ENCODE data around the gene KRT36. TPM values are rescaled to one million over a fixed set of nuclear protein-coding genes. Genes with fewer than 3 reads are reported as not detected.

Gene KRT36
- total RNA-seq, 1 donor from 2014 or later = not detected

GRCh38 chr17:41522301-41523224 lies 32.9 kb upstream of the KRT36 start:
- no peaks in the 10 kb centered on the region for H3K36me3 Mint-ChIP-seq
- Histone ChIP-seq H3K27ac (no peak overlapping the region), H3K4me2 (no peak overlapping the region), H2AFZ (replicated peaks) (no peak overlapping the region), H3F3A (ENCODE audit: low read depth) (peaks cover 31% of the 10 kb centered on the region), H3K27me3 (no peaks in the 10 kb centered on the region), H3K79me2 (ENCODE audit: low read depth) (peaks cover 24% of the 10 kb centered on the region), H3K9me3 (ENCODE audit: low read depth) (no peaks in the 10 kb centered on the region), H3K36me3 (no peaks in the 10 kb centered on the region), H4K20me1 (ENCODE audit: low read depth) (peaks cover 44% of the 10 kb centered on the region), H3K4me1 (peaks cover 11% of the 10 kb centered on the region), H3K4me3 (no peak overlapping the region), H3K9ac (no peak overlapping the region)
- peaks cover 31% of the 10 kb centered on the region for H3K27me3 Mint-ChIP-seq (ENCODE audit: insufficient read depth, low read depth)
- H3K9me3 Mint-ChIP-seq = peaks cover 2% of the 10 kb centered on the region
- no peak overlapping the region for H3K4me3 Mint-ChIP-seq
- TF ChIP-seq CTCF (IDR thresholded peaks at IDR 0.05) = no peak
- no peak overlapping the region for H3K27ac Mint-ChIP-seq
- peaks cover 8% of the 10 kb centered on the region for H3K4me1 Mint-ChIP-seq
- no peak for DNase-seq (ENCODE audit: low spot score)

GRCh38 chr17:41521574-41522261 lies 32.0 kb upstream of the KRT36 start:
- Histone ChIP-seq H2AFZ (replicated peaks) (no peak overlapping the region), H3K36me3 (no peaks in the 10 kb centered on the region), H3K9me3 (ENCODE audit: low read depth) (no peaks in the 10 kb centered on the region), H3K79me2 (ENCODE audit: low read depth) (peaks cover 15% of the 10 kb centered on the region), H4K20me1 (ENCODE audit: low read depth) (peaks cover 36% of the 10 kb centered on the region), H3K4me1 (peaks cover 10% of the 10 kb centered on the region), H3K9ac (no peak overlapping the region), H3K27ac (no peak overlapping the region), H3F3A (ENCODE audit: low read depth) (peaks cover 31% of the 10 kb centered on the region), H3K27me3 (no peaks in the 10 kb centered on the region), H3K4me2 (no peak overlapping the region), H3K4me3 (no peak overlapping the region)
- Mint-ChIP-seq H3K27ac (no peak overlapping the region), H3K4me1 (peaks cover 5% of the 10 kb centered on the region), H3K36me3 (no peaks in the 10 kb centered on the region), H3K4me3 (no peak overlapping the region), H3K27me3 (ENCODE audit: insufficient read depth, low read depth) (peaks cover 26% of the 10 kb centered on the region), H3K9me3 (peaks cover 2% of the 10 kb centered on the region)
- TF ChIP-seq EZH2 (IDR thresholded peaks at IDR 0.05) (no peak), EZH2phosphoT487 (IDR thresholded peaks at IDR 0.05) (no peak), CTCF (IDR thresholded peaks at IDR 0.05) (no peak)
- no peak for DNase-seq (ENCODE audit: low spot score)

- H3K9ac ChIP-seq = no peak overlapping the region
- Mint-ChIP-seq H3K27ac (peak overlapping the region; percentile 47), H3K4me1 (peaks cover 5% of the 10 kb centered on the region), H3K4me3 (no peak overlapping the region), H3K36me3 (no peaks in the 10 kb centered on the region), H3K9me3 (peaks cover 2% of the 10 kb centered on the region), H3K27me3 (ENCODE audit: insufficient read depth, low read depth) (peaks cover 18% of the 10 kb centered on the region)
- no peak overlapping the region for H2AFZ ChIP-seq (replicated peaks)
- H3K79me2 ChIP-seq (ENCODE audit: low read depth) = peaks cover 8% of the 10 kb centered on the region
- no peaks in the 10 kb centered on the region for H3K27me3 ChIP-seq
- no peaks in the 10 kb centered on the region for H3K9me3 ChIP-seq (ENCODE audit: low read depth)
- H3F3A ChIP-seq (ENCODE audit: low read depth) = peaks cover 31% of the 10 kb centered on the region
- peaks cover 28% of the 10 kb centered on the region for H4K20me1 ChIP-seq (ENCODE audit: low read depth)
- H3K4me1 ChIP-seq = peaks cover 8% of the 10 kb centered on the region
- no peaks in the 10 kb centered on the region for H3K36me3 ChIP-seq
- H3K4me2 ChIP-seq = no peak overlapping the region
- TF ChIP-seq EZH2 (IDR thresholded peaks at IDR 0.05) = no peak
- TF ChIP-seq EZH2phosphoT487 (IDR thresholded peaks at IDR 0.05) = no peak
- no peak for TF ChIP-seq CTCF (IDR thresholded peaks at IDR 0.05)
- H3K27ac ChIP-seq = no peak overlapping the region
- no peak overlapping the region for H3K4me3 ChIP-seq
- DNase-seq (ENCODE audit: low spot score) = no peak
Measured at GRCh38 chr17:41520821-41521521, 31.3 kb upstream of the KRT36 start.

All from neural progenitor cell (in vitro differentiated cells).